Sigmoid colon (tissue), 7 donors: ENCODE data around the gene ARHGAP15. TPM values are rescaled to one million over a fixed set of nuclear protein-coding genes. Genes with fewer than 3 reads are reported as not detected.

Experiments
- DNase-seq: peaks from one replicate; pipeline ENCODE4 v3.0.0-alpha.2; 2019
- H3K27ac ChIP-seq, 4 donors: fragments of 200-600 bp; sonication (generic); one replicate each; pipeline ENCODE4 v1.5.1; 2016 to 2019; ENCODE audit warnings: mild to moderate bottlenecking in 1 of 4
- H3K27me3 ChIP-seq, 3 donors: fragments of 200-600 bp; sonication (generic); one replicate each; pipeline ENCODE4 v1.5.1; 2019; ENCODE audit warnings: mild to moderate bottlenecking in 1 of 3
- H3K36me3 ChIP-seq, 4 donors: fragments of 200-600 bp; sonication (generic); one replicate each; pipeline ENCODE4 v1.5.1; 2016 to 2019
- H3K4me1 ChIP-seq, 4 donors: fragments of 200-600 bp; sonication (generic); one replicate each; pipeline ENCODE4 v1.5.1; 2017 to 2019
- H3K4me3 ChIP-seq, 4 donors: fragments of 200-600 bp; sonication (generic); one replicate each; pipeline ENCODE4 v1.5.1; 2017 to 2019; ENCODE audit warnings: mild to moderate bottlenecking in 2 of 4, moderate library complexity in 1 of 4
- H3K9me3 ChIP-seq, 4 donors: fragments of 200-600 bp in 3 of 4; sonication (generic) in 3 of 4; one replicate each; pipeline versions ENCODE4 v1.5.1 to v1.6.1; 2013 to 2019
- EP300 ChIP-seq, 4 donors: sonication (generic); formaldehyde crosslinking; IDR thresholded peaks; one replicate each; pipeline ENCODE4 v1.6.1; 2017; ENCODE audit warnings: antibody characterized with exemption in 4 of 4
- POLR2A ChIP-seq, 2 donors: fragments of 450-650 bp; IDR thresholded peaks; one replicate each; pipeline ENCODE4 v1.6.1; 2016; ENCODE audit warnings: antibody characterized with exemption in 2 of 2, mild to moderate bottlenecking in 2 of 2, moderate library complexity in 2 of 2
- POLR2AphosphoS5 ChIP-seq, 4 donors: sonication (generic); formaldehyde crosslinking; IDR thresholded peaks; one replicate each; pipeline ENCODE4 v1.6.1; 2017; ENCODE audit warnings: antibody characterized with exemption in 4 of 4
- WGBS, 2 donors: extraction: QIAGEN DNeasy Blood & Tissue Kit; methylation state at CpG; one replicate each; pipeline ENCODE4 v1.1.7; 2013; 5-methylcytosine and 5-hydroxymethylcytosine counted together
- intact Hi-C: fragments of 100-400 bp; cut with DNase I; formaldehyde crosslinking; loops from one replicate; pipeline ENCODE4 v1.15.1; 2023
- polyA plus RNA-seq, 3 donors: library from polyadenylated mRNA; stranded (reverse); fragments of 200-250 nt; gene quantifications; one replicate each; pipeline ENCODE4 v1.2.3, GENCODE V29; 2013
- total RNA-seq, 4 donors: library from RNA; depleted of rRNA; stranded (reverse); fragments of >200 nt; gene quantifications; one replicate each; pipeline ENCODE4 v1.1.0, GENCODE V29; 2016
- TF ChIP-seq, protein P1 (sequence below), 4 experiments: fragments of 450-650 bp in 3 of 4; fragments of 200-600 bp in 1 of 4; IDR thresholded peaks; one replicate each; pipeline ENCODE4 v1.5.1; 2016 to 2019; ENCODE audit warnings: antibody characterized with exemption in 4 of 4, mild to moderate bottlenecking in 3 of 4, moderate library complexity in 2 of 4
- donor health status: healthy with polysubstance abuse.
- donor health status: Bipolar disorder and iron deficiency.
- donor health status: healthy.

The ARHGAP15 gene
- total and polyA plus RNA-seq, 7 donors = 3.7 to 16.4 (median 6.0) TPM

DNA sequence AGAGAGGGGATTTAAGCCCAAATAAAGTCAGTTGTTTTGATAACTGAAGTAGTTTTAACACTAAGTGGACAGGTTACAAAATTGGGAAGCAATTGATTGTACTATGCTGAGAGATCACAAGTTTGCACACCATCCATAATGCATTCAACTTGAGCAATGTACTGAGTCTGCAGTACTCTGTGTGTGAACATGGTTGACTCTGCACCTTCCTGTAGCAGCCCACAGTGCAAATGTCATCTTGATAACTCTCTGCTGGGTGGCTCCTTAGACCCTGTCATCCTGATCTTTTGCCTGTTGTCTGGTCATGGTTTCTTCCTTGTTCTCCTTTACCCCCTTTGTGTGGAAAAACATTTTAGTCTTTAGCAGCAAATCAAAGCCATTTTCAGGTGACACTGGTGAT lies 168.0 kb downstream of the ARHGAP15 start:
- Histone ChIP-seq H3K4me3 (no peak overlapping the region), H3K36me3 (no peaks in the 10 kb centered on the region), H3K27me3 (no peaks in the 10 kb centered on the region), H3K4me1 (no peaks in the 10 kb centered on the region), H3K9me3 (no peaks in the 10 kb centered on the region), H3K27ac (no peak overlapping the region)
- DNase-seq = no peak
- TF ChIP-seq POLR2AphosphoS5 (IDR thresholded peaks at IDR 0.05) = no peak
- no peak for TF ChIP-seq EP300 (IDR thresholded peaks at IDR 0.05)
- TF ChIP-seq, protein P1, sequence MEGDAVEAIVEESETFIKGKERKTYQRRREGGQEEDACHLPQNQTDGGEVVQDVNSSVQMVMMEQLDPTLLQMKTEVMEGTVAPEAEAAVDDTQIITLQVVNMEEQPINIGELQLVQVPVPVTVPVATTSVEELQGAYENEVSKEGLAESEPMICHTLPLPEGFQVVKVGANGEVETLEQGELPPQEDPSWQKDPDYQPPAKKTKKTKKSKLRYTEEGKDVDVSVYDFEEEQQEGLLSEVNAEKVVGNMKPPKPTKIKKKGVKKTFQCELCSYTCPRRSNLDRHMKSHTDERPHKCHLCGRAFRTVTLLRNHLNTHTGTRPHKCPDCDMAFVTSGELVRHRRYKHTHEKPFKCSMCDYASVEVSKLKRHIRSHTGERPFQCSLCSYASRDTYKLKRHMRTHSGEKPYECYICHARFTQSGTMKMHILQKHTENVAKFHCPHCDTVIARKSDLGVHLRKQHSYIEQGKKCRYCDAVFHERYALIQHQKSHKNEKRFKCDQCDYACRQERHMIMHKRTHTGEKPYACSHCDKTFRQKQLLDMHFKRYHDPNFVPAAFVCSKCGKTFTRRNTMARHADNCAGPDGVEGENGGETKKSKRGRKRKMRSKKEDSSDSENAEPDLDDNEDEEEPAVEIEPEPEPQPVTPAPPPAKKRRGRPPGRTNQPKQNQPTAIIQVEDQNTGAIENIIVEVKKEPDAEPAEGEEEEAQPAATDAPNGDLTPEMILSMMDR (IDR thresholded peaks at IDR 0.05) = no peak
- no peak for TF ChIP-seq POLR2A (IDR thresholded peaks at IDR 0.05)
- intact Hi-C loops = no loop called here

DNA sequence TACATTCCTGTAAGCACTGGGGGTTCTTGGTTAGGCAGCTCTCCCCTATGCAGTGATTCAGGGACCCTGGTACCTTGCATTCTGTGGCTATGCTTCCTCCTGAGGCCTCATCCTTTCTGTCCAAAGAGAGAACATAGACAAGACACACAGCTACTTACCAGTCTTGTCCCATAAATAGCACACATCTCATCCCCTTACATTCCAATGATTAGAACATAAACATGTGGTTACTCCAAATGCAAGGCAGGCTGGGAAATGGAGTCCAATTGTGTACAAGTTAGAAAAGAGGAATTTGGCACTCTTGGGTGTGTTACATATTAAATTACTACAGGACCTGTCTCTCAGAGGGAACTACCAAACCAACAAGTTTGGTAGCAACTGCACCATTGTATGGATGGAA lies 171.3 kb downstream of the ARHGAP15 start:
- no peak for TF ChIP-seq POLR2A (IDR thresholded peaks at IDR 0.05)
- no peak for TF ChIP-seq EP300 (IDR thresholded peaks at IDR 0.05)
- TF ChIP-seq, protein P1 (IDR thresholded peaks at IDR 0.05) = no peak
- TF ChIP-seq POLR2AphosphoS5 (IDR thresholded peaks at IDR 0.05) = no peak
- intact Hi-C loops = no loop called here
- Histone ChIP-seq H3K4me3 (no peak overlapping the region), H3K9me3 (no peaks in the 10 kb centered on the region), H3K27me3 (no peaks in the 10 kb centered on the region), H3K36me3 (no peaks in the 10 kb centered on the region), H3K27ac (no peak overlapping the region), H3K4me1 (no peaks in the 10 kb centered on the region)
- DNase-seq = no peak

DNA sequence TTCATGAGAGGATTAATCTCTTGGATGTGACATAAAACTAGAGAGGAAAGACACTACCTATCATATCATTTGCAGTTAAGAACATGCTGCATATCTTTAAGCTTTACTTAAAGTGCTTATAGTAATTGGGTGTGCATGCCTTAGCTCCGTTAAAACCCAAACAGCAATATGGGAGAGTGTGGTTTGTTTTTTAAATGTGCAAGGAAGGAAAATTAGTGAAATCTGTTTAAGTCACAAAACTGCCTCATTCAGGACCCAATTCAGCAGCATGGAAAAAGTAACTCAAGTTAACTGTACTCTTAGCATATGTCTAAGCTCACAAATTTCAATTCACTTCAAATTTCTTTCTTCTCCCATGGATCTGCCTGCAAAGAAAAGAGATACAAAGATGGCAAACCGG lies 182.2 kb downstream of the ARHGAP15 start:
- intact Hi-C loops = no loop called here
- Histone ChIP-seq H3K27me3 (no peaks in the 10 kb centered on the region), H3K36me3 (no peaks in the 10 kb centered on the region), H3K4me3 (no peak overlapping the region), H3K27ac (no peak overlapping the region), H3K4me1 (no peaks in the 10 kb centered on the region), H3K9me3 (no peaks in the 10 kb centered on the region)
- DNase-seq = no peak
- TF ChIP-seq POLR2A (IDR thresholded peaks at IDR 0.05) (no peak), EP300 (IDR thresholded peaks at IDR 0.05) (no peak), POLR2AphosphoS5 (IDR thresholded peaks at IDR 0.05) (no peak)
- TF ChIP-seq, protein P1 (IDR thresholded peaks at IDR 0.05) = no peak
- 68 to 83% methylated on average over 2 of the region's 2 CpGs for WGBS, 2 donors

DNA sequence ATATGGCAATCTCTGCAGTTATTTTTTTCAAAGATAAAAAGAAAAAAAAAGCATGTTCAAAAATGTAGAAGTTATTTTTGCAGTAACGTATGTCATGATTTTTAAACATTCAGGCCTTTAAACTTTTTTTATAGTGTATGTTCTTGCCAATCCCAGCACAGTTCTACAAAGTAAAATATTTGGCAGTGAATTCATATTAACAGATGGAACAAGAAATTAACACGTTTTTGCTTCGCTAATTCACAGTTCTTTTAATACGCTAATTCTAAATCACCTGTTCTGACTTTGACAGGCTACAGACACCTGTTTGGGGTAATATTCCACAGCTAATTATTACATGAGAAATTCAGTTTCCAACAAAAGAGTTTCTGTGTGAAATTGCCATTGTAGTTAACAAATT lies 183.2 kb downstream of the ARHGAP15 start:
- intact Hi-C loops = no loop called here
- H3K4me1 ChIP-seq = no peaks in the 10 kb centered on the region
- H3K27me3 ChIP-seq = no peaks in the 10 kb centered on the region
- 88 to 93% methylated on average over 4 of the region's 4 CpGs for WGBS, 2 donors
- DNase-seq = no peak
- TF ChIP-seq, protein P1 (IDR thresholded peaks at IDR 0.05) = no peak
- TF ChIP-seq POLR2AphosphoS5 (IDR thresholded peaks at IDR 0.05) (no peak), EP300 (IDR thresholded peaks at IDR 0.05) (no peak), POLR2A (IDR thresholded peaks at IDR 0.05) (no peak)
- no peaks in the 10 kb centered on the region for H3K9me3 ChIP-seq
- H3K4me3 ChIP-seq = no peak overlapping the region
- no peak overlapping the region for H3K27ac ChIP-seq
- no peaks in the 10 kb centered on the region for H3K36me3 ChIP-seq

DNA sequence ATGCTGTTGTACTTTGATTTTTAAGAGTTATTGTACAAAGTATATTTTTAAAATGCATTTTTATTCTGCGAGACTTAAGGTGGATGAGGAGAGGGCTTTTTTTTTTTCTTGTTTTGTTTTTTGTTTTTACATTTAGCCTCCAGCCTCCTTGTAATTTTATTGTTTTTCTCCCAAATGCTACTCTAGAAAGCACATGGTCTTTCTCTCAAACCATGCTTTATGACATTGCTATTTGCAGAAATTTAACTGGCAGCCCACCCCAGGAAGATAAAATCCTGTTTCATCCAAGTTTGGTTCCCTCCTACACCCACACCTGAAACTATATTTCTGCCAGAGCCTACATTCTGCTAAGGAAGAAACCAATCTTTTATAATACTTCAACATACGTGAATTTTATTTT lies 184.6 kb downstream of the ARHGAP15 start:
- DNase-seq = no peak
- H3K4me1 ChIP-seq = no peaks in the 10 kb centered on the region
- 89 to 90% methylated on average over 2 of the region's 2 CpGs for WGBS, 2 donors
- H3K27ac ChIP-seq = no peak overlapping the region
- H3K27me3 ChIP-seq = no peaks in the 10 kb centered on the region
- no peaks in the 10 kb centered on the region for H3K36me3 ChIP-seq
- intact Hi-C loops = no loop called here
- H3K4me3 ChIP-seq = no peak overlapping the region
- H3K9me3 ChIP-seq = no peaks in the 10 kb centered on the region
- TF ChIP-seq, protein P1 (IDR thresholded peaks at IDR 0.05) = no peak
- TF ChIP-seq EP300 (IDR thresholded peaks at IDR 0.05) = no peak
- TF ChIP-seq POLR2AphosphoS5 (IDR thresholded peaks at IDR 0.05) = no peak
- no peak for TF ChIP-seq POLR2A (IDR thresholded peaks at IDR 0.05)
